Hepatocyte (in vitro differentiated cells): ENCODE measurements around the gene GLUL. TPM values are rescaled to one million over a fixed set of nuclear protein-coding genes. Genes with fewer than 3 reads are reported as not detected.

Source experiments
- DNase-seq: peaks from one replicate; pipeline ENCODE4 v3.0.0-alpha.2; 2016; ENCODE audit warnings: low spot score
- H2AFZ ChIP-seq: fragments of 200-600 bp; sonication (generic); 2 replicates; pipeline ENCODE4 v1.6.0; 2016; ENCODE audit warnings: antibody characterized with exemption, mild to moderate bottlenecking
- H3K27ac ChIP-seq: fragments of 200-600 bp; sonication (generic); 2 replicates; pipeline ENCODE4 v1.5.1; 2016; ENCODE audit warnings: mild to moderate bottlenecking
- H3K27me3 ChIP-seq: fragments of 200-600 bp; sonication (generic); 2 replicates; pipeline ENCODE4 v1.6.1; 2016
- H3K36me3 ChIP-seq: fragments of 200-600 bp; sonication (generic); replicated peaks from 2 replicates; pipeline ENCODE4 v1.5.1; 2016; ENCODE audit warnings: low read depth; ENCODE audit not compliant: insufficient read depth
- H3K4me1 ChIP-seq: fragments of 200-600 bp; sonication (generic); 2 replicates; pipeline ENCODE4 v1.5.1; 2016; ENCODE audit warnings: mild to moderate bottlenecking, moderate library complexity; ENCODE audit not compliant: insufficient read depth
- H3K4me2 ChIP-seq: fragments of 200-600 bp; sonication (generic); 2 replicates; pipeline ENCODE4 v1.6.0; 2016
- H3K4me3 ChIP-seq: fragments of 200-600 bp; sonication (generic); 2 replicates; pipeline ENCODE4 v1.5.1; 2016; ENCODE audit warnings: mild to moderate bottlenecking
- H3K79me2 ChIP-seq: fragments of 200-600 bp; sonication (generic); 2 replicates; pipeline ENCODE4 v1.6.0; 2017; ENCODE audit warnings: mild to moderate bottlenecking
- H3K9me2 ChIP-seq: fragments of 200-600 bp; sonication (generic); replicated peaks from 2 replicates; pipeline ENCODE4 v1.6.0; 2017; ENCODE audit warnings: mild to moderate bottlenecking; ENCODE audit not compliant: insufficient read depth
- H3K9me3 ChIP-seq: fragments of 200-600 bp; sonication (generic); 2 replicates; pipeline ENCODE4 v1.5.1; 2016; ENCODE audit warnings: low read depth, mild to moderate bottlenecking
- H4K20me1 ChIP-seq: fragments of 200-600 bp; sonication (generic); 2 replicates; pipeline ENCODE4 v1.6.0; 2016; ENCODE audit warnings: mild to moderate bottlenecking; ENCODE audit not compliant: insufficient read depth, poor library complexity, severe bottlenecking
- CTCF ChIP-seq: fragments of 200-600 bp; sonication (generic); IDR thresholded peaks from 2 replicates; pipeline ENCODE4 v1.5.1; 2016; ENCODE audit warnings: antibody characterized with exemption, mild to moderate bottlenecking; ENCODE audit not compliant: poor library complexity
- EZH2 ChIP-seq: fragments of 200-600 bp; sonication (generic); IDR thresholded peaks from 2 replicates; pipeline ENCODE4 v1.6.1; 2016; ENCODE audit warnings: antibody characterized with exemption, mild to moderate bottlenecking, borderline replicate concordance
- EZH2phosphoT487 ChIP-seq: fragments of 200-600 bp; sonication (generic); IDR thresholded peaks from one replicate; pipeline ENCODE4 v1.6.1; 2018; ENCODE audit warnings: antibody characterized with exemption, mild to moderate bottlenecking, low read depth, moderate library complexity; ENCODE audit not compliant: unreplicated experiment, severe bottlenecking
- WGBS: methylation state at CpG from one replicate; pipeline ENCODE4 v1.1.6; 2016; ENCODE audit warnings: low lambda C conversion rate; ENCODE audit errors: missing lambda C conversion rate; 5-methylcytosine and 5-hydroxymethylcytosine counted together
- polyA plus RNA-seq: library from polyadenylated mRNA; unstranded; fragments of >200 nt; fragmentation: Nextera tagmentation; extraction: Ambion mirVana; gene quantifications from 2 replicates; pipeline ENCODE4 v1.2.1, GENCODE V29; 2016
- total RNA-seq: library from RNA; depleted of rRNA; stranded (reverse); fragments of >200 nt; gene quantifications from 2 replicates; pipeline ENCODE4 v1.2.3, GENCODE V29; 2014

Gene GLUL
- total and polyA plus RNA-seq, 2 experiments from 2014 or later: 747 to 846 TPM

- Histone ChIP-seq H3K9me2 (no peaks in the 10 kb centered on the region), H3K9me3 (no peaks in the 10 kb centered on the region), H3K79me2 (no peaks in the 10 kb centered on the region), H3K4me2 (no peak overlapping the region), H3K27me3 (no peaks in the 10 kb centered on the region), H3K27ac (no peak overlapping the region), H3K4me1 (no peaks in the 10 kb centered on the region), H3K36me3 (no peaks in the 10 kb centered on the region), H4K20me1 (no peaks in the 10 kb centered on the region), H2AFZ (no peak overlapping the region), H3K4me3 (no peak overlapping the region)
- no peak for DNase-seq
- WGBS: 83% methylated on average over 11 of the region's 11 CpGs
- TF ChIP-seq CTCF: no peak
- TF ChIP-seq EZH2: no peak
- TF ChIP-seq EZH2phosphoT487: no peak
These were observed 38.9 kb upstream of the GLUL start for GRCh38 chr1:182430263-182431068.

- Histone ChIP-seq H3K4me3 (no peak overlapping the region), H2AFZ (no peak overlapping the region), H3K9me3 (no peaks in the 10 kb centered on the region), H3K36me3 (no peaks in the 10 kb centered on the region), H3K4me2 (no peak overlapping the region), H3K4me1 (no peaks in the 10 kb centered on the region), H4K20me1 (no peaks in the 10 kb centered on the region), H3K27ac (no peak overlapping the region), H3K79me2 (no peaks in the 10 kb centered on the region), H3K27me3 (no peaks in the 10 kb centered on the region), H3K9me2 (no peaks in the 10 kb centered on the region)
- WGBS: 93% methylated on average over 2 of the region's 2 CpGs
- DNase-seq: no peak
- TF ChIP-seq EZH2 (no peak), CTCF (no peak), EZH2phosphoT487 (no peak)
These were observed 36.5 kb upstream of the GLUL start for GRCh38 chr1:182428043-182428442.

DNA sequence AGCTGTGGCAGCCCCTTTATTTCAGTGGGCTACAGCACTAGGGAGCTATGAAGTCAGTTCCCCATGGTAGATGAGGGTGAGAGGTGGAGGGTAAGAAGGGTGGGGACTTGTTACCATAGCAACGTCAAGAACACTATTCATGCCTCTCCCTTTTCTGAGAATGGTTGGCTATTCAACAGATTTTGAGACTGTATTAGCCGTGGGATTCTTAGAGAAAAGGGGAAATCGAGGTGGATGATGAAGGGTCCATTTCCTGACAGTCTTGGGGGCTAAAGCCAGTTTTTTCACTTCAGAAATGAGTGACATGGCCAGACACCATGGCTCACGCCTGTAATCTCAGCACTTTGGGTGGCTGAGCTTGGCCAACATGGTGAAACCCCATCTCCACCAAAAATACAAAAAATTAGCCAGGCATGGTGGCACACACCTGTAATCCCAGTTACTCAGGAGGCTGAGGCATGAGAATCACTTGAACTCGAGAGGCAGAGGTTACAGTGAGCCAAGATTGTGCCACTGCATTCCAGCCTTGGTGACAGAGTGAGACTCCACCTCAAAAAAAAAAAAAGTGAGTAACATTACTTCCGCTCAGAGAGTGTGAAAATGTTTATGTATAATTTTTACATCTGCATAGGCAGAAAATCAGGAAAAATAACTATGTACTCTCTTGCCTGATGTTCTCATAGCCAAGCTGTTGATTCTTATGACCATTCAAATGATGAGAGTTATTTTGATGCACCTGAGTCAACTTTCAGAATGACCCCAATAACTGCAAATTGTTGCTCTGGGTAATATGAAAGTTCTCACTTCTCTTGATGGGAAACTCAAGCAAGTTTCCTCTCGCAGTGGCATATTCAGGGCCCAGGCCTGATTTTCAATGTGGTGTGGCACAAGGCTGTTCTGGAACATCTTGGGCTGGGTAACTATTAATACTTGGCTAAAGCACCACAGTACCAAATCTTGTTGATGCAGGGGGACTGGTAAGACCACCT is 35.1 kb upstream of the GLUL start:
- TF ChIP-seq EZH2phosphoT487 (no peak), CTCF (no peak), EZH2 (no peak)
- Histone ChIP-seq H3K9me2 (no peaks in the 10 kb centered on the region), H3K27me3 (no peaks in the 10 kb centered on the region), H3K9me3 (no peaks in the 10 kb centered on the region), H3K79me2 (no peaks in the 10 kb centered on the region), H2AFZ (no peak overlapping the region), H4K20me1 (no peaks in the 10 kb centered on the region), H3K27ac (no peak overlapping the region), H3K4me2 (no peak overlapping the region), H3K4me1 (no peaks in the 10 kb centered on the region), H3K36me3 (no peaks in the 10 kb centered on the region), H3K4me3 (no peak overlapping the region)
- 95% methylated on average over 7 of the region's 7 CpGs for WGBS
- no peak for DNase-seq
